ENCODE measurements around the gene DALRD3.

DNA sequence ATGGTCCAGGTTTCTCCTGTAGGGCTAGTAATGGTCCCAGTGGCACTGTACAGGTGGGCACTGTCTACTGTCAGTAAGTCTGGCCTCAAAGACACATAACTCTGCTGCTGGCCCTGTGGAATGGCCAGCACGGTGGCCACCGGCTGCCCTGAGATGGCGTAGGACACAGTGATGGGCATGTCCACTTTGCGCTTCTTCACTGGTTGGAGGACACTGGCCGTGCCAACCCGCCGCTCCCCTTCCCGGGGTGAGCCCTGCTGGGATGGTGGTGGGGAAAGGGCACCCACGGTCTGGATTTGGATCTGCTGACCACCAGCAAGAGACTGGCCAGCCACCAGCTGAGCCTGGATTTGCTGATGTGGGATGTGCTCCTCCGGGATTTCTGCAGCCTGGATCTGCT lies 38.9 kb upstream of the DALRD3 start:
- TF ChIP-seq, protein P1, sequence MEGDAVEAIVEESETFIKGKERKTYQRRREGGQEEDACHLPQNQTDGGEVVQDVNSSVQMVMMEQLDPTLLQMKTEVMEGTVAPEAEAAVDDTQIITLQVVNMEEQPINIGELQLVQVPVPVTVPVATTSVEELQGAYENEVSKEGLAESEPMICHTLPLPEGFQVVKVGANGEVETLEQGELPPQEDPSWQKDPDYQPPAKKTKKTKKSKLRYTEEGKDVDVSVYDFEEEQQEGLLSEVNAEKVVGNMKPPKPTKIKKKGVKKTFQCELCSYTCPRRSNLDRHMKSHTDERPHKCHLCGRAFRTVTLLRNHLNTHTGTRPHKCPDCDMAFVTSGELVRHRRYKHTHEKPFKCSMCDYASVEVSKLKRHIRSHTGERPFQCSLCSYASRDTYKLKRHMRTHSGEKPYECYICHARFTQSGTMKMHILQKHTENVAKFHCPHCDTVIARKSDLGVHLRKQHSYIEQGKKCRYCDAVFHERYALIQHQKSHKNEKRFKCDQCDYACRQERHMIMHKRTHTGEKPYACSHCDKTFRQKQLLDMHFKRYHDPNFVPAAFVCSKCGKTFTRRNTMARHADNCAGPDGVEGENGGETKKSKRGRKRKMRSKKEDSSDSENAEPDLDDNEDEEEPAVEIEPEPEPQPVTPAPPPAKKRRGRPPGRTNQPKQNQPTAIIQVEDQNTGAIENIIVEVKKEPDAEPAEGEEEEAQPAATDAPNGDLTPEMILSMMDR (IDR thresholded peaks at IDR 0.05) = no peak
- TF ChIP-seq ZFX (IDR thresholded peaks at IDR 0.05; ENCODE audit: borderline replicate concordance) = no peak
